Stimulated activated CD4-positive, alpha-beta T cell treated with anti-CD3 and anti-CD28 coated beads, Interleukin-4, amount 100 ng/mL, for 48 hours (primary cell): ENCODE data around the gene ADGRA3.
"Not testable (repeated sequence)": the region's sequence is repeated elsewhere in the genome, so short reads cannot be mapped to it uniquely, and the experiment has no call there.

ENCODE experiments used
- DNase-seq, 2 donors: peaks; one replicate each; pipeline ENCODE4 v3.0.0-alpha.2; 2020; ENCODE audit warnings: low read depth in 2 of 2

Gene ADGRA3

DNA sequence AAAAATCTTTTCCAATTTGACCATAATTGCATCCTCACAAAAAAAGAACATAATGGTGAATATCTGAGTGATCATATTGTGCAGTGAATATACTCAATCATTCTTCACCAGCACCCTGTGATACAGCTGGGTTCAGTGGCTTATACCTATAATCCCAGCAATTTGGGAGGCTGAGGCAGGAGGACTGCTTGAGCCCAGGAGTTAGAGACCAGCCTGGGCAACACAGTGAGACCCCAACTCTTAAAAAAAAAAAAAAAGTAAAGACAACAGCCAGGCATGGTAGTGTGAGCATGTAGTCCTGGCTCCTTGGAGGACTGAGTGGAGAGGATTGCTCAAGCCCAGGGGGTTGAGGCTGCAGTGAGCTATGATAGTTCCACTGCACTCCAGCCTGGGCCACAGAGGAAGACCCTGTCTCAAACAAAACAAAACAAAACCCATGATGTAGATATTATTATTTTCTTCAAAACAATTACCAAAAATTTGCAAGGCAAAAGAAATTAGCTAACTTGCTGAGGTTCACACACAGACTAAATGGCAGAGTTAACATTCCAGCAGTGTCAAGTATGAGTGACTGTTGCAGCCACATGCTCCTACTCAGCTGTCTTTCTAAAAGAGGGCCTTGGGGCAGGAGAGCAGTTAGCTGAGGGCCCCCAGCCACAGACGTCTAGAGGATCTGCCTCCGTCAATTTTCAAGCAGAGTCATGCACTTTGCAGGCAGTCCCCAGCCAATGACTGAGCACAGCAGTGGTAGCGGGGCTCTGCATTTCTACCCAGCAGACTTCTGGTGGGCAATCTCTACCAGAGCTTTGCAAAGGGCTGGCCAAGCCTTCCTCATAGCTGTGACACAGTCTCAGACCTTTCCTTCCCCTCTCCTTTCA is 33.4 kb downstream of the ADGRA3 start:
- DNase-seq = no peak

DNA sequence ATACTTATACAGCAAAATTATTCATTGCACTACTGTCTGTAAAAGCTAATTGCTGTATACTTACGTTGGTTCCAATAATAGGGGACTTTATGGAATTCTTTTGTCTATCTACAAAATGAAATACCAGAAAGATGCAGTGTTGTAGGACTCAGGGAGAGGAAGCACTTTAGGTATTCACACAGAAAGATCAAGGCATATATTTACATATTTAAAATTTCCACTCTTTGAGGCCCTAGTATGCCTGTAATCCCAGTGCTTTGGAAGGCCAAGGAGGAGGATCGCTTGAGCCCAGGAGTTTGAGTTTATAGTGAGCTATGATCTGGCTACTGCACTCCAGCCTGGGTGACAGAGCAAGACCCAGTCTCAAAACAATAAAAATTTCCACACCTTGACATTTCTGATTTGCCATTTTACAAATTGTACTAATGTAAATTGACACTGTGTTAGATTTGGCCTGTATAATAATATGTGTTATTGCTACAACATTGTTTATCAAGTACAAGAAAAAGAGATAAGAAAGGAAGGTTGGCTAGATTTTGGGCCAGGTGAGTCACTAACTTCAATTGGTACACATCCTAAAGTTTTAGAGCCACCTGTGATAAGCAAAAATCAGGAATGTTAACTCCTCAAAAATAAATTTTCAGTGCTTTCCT is 35.1 kb downstream of the ADGRA3 start:
- DNase-seq = no peak

DNA sequence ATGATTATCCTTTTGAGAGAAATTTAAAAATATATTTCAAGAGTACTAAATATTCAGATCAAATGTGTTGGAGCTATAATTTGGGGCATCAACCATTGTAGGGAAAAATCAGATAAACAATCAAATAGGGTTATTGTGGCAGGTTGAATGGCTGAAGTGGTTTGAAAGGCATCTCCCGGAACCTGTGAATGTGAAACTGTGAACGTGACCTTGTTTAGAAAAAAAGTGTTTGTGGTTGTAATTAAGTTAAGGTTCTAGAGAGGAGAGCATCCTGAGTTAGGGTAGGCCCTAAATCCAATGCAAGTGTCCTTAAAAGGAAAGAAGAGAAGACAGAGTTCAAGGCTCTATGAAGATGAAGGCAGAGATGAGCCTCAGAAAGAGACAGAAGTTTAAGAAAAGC is 37.4 kb downstream of the ADGRA3 start:
- DNase-seq = no peak

DNA sequence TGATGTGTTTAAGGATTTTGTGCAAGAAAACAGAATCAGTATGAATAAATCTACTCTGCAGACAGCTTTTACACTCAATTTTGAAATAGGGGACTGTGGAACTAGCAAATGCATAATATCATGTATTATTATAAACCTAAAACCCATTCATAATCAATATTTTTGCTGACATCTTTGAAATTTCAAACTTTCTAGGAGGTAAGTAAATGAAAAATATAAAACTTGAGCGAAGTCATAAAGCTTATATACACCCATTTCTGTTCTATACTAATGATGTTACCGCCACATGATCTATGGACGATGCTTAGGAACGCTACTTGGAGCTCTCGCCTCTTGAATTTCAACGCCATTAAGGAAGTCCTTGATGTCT is 38.1 kb downstream of the ADGRA3 start:
- DNase-seq = no peak

DNA sequence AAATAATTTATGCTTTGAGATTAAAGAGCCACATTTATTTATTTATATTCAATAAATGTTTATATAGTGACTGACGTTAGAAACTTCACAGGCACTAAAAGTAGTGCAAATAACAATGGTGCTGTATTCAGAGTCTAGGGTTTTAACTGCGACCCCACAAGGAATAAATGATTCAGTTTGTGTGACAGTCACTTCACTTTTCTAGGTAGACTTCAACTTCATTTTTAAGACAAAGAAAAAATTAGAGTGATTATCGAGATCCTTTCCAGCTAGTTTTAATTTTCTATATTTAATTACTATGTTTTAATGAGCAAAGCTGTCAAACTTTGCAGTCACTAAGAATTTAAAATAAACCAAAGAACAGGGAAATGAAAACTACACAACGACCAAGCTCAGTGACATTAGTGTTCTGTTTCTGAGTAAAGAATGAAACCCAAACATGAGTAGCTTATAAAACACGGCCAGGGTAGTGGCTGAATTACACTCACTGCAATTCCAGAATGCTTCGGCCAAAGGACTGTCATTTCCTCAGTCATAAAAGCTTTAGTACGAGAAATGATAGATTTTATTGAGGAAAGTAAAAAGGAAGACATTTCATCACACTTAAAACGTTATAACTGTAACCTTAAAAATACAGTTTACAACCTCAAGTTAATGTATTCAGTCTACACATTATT is 38.6 kb downstream of the ADGRA3 start:
- no peak for DNase-seq

DNA sequence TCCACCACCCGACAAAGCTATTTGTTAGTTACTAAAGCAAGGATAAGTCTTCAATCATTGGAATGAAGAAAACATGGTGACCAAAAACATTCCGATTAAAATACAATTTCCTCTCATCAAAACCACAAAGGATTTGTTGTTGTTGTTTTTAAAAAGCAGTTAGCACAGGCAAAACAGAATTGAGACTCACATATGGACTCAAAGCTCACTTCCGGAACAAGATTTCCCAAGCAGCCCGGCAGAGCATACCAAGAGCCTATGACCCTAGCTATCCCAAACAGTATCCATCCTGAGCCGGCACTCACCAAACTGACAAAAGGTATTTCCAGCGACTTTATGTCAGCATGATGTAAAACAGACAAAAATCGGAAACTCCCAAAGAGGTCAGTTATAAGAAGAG is 39.9 kb downstream of the ADGRA3 start:
- no peak for DNase-seq

DNA sequence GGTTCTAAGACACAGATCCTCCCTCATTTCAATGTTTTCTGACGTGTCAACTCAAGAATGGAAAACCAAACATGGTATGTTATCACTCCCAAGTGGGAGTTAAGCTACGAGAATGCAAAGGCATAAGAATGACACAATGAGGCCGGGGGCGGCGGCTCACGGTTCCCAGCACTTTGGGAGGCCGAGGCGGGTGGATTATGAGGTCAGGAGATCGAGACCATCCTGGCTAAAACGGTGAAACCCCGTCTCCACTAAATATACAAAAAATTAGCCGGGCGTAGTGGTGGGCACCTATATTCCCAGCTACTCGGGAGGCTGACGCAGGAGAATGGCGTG is 40.6 kb downstream of the ADGRA3 start:
- not testable (repeated sequence) for DNase-seq

DNA sequence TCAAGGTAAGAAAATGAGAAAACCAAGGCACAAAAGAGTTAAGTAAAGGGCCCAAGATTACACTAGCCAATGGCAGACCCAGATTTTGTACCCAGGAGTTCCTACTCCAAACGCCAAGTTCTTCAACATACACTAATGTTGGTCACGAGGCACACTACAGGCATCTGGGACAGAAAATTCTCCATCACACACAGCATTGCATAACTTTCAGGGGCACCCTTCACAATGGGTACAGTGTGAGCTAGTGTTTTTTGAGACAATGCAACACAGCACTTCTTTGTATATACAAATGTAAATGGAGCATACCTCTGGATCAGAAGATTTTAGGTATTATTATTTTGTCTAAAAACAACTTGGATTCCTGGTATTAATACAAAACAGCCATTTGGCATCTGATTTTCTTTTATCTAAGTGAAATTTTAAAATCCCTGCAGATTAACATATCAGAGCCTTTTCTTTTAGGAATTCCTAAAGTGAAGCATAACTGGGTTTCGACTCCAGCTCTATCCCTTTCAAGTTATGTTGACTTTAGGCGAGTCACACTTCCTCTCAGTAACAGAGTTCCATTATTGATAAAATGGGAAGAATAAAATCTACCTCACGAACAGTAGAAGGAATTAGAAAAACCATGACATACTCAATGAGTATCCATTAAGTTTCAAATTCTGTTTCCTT is 41.1 kb downstream of the ADGRA3 start:
- no peak for DNase-seq

DNA sequence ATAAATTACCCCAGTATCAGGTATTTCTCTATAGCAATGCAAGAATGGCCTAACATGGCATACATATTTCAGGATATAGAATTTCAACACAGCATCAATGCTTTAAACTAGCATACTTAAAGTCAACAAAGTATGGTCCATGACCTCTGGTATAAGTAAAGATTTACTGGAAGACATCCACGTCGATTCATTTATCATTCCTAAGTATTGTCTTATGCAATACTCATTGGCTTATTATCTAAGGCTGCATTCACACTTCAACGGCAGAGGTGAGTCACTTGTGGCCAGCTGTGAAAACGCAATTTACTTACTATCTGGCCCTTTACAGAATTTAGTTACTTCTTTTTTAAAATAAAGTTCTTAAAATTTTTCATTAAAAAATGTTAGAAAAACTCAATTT is 42.6 kb downstream of the ADGRA3 start:
- DNase-seq = no peak

DNA sequence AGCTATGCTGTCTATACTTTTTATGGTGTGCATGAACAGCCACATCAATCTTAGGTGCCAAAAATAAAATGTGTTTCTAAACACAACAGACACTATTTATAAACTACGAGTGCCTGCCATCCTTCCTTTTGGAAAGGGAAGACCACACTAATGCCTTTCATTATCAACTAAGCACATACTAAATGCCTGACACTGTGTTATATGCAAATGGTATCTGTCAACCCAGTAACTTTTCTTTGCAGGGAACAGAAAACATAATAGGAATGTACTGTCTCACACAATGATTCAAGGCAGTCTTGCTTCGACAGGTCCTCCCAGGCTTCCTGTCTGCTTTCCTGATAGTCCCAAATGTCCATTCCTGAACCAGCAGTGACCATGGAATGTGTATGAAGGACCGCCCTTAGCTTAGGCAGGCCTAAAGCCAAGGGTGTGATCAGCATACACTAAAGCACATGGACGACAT is 43.8 kb downstream of the ADGRA3 start:
- DNase-seq = no peak

DNA sequence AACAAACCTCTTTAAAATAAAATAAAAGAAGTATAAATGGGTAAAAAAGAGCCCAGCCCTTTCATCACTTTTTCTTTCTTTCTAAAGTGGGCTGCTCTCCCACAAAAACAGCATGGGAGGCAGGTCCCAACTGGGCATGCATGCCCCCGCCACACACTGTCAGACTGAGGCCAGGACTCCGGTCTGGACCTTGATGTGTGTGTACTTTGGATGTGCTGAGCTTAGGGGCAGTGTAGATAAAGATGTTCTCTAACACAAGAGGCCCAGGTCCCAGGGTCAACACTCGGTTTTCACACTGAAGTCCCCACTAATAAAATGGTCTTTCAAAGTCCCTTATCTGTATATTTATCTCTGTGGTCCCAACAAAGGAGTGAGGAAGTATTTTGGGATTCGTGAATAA is 44.4 kb downstream of the ADGRA3 start:
- DNase-seq = no peak

DNA sequence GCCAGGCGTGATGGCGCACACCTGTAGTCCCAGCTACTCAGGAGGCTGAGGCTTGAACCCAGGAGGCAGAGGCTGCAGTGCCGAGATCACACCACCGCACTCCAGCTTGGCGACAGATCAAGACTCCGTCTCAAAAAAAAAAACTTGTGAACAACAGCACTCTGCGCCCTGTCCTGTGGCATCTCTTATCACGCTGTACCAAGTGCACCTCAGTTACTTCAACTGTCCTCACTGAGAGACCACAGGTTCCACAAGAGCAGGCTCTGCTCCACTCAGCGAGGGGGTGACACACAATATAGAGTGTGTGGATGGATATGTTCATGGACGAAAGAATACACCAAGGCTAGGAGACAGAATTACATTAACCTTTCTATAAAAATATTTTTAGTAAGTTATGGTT is 49.3 kb downstream of the ADGRA3 start:
- no peak for DNase-seq

DNA sequence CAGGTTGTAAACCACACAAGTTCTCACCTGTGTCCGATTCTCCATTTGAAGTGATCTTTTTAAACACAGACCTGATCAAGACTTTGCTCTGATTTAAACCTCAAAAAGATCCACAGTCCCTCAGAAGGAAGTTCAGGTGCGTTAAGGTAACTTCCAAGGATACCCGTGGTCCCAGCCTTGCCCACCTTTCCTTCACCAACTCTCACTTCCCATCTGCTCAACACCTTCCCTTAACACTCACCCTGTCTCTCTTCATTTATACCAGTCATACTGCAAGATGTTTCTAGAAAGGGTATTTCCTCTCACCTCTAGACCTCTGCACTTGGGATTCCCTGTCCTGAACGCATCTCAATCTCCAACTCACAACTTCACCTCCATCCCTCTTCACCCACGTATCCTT is 49.9 kb downstream of the ADGRA3 start:
- no peak for DNase-seq

DNA sequence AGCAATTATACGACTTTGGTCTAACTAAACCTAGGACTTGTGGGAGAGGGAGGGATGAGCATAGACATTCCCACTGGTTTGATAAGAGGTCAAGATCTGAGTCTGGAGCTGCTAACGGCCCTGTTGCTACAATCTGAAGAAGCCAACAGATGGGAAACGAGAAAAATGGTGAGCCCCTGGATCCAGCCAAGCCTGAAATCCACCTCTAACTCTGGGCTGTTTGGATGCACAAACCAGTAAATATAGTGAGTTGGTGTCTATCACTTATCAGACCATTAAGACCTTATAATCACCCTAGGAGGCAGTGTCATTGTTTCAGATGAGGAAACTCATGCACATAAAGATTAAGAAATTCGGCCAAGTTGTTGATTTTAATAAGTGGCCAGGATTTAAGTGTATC is 50.5 kb downstream of the ADGRA3 start:
- DNase-seq = no peak

DNA sequence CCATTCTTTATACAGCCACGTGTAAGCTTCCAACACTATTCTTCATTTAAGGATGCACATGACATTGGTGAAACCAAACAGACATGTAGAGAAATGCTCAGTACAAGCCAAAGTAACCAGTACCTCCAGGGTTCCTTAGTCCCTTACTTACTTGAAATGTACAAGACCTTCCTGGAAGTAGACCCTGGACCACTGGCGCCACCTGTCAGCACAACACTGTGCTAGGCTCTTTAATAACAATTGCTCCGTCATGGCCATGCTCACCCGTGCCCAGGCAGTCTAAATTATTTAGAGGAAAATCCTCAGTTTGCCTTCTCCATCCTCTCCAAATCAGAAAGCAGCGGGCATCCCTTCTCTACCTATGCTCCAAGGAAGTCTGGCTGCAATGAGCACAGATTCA is 52.7 kb downstream of the ADGRA3 start:
- DNase-seq = no peak

DNA sequence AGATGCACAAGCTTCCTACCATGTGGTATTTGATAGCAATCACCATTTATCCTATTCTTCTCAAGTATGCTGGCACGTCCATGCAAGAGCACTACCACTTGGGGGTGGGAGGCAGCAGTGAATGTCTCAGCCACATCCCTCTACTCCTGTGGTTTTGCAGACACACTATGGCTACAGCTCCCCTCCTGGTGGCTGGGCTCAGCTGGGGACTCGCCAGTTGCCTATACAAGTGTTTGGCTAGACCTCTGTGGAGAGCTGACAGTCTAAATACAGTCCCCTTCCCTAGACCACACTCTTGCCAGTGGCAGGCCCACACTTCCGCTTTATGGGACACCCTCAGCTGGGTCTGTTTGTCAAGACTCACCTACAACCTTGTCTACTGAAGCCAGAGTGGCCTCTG is 53.2 kb downstream of the ADGRA3 start:
- no peak for DNase-seq

DNA sequence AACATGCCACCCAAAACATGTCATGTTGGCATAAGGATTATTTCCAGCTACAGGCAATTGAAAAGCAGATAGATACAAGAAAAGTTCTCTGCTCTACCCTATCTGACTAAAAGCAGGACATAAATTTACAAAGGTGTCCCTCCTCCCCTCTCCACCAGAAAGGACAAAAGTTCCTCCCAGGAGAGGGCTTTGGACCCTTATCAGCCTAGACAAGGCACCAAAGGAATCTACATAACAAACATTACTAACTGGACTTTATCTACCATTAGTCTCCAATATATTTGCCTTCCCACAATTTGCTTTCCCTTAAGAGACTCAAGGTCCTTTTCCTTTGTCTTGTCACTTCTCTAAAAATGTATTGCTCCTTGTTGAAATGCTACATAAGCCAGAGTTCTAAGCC is 55.6 kb downstream of the ADGRA3 start:
- DNase-seq = no peak

DNA sequence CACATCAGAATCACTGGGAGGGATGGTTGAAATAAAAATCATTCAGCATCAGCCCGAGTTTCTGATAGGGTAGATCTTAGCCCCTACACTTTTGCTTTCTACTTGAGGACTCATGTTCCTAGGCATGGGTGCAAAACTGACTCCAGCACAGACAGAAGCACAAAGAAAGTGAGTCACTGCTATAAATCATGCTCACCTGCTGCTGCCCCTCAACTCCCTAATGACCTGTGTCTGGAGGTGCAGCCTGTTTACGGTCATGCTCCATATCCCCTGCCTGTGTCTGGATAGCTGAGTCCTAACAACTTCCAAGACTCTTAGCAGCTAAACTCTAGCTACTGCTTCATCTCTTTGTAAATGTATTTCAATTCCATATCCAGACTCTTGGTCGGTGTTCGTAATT is 57.8 kb downstream of the ADGRA3 start:
- no peak for DNase-seq

DNA sequence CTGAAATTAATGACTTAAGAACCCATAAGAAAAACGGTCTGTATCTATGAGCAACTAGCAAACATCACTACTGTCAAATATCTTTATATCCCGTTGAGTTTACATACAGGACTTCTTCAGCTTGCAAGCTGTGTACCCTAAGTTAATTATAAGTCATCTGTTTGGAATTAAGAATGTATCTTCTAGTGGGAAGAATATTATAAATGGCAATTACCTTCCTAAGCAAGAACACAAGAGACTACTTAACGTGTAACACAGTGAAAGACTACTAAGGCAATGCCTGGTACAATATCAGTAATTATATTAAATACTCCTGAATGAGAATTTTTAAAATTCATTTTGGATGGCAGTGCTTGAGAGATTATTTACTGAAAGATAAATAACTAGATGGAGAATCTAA is 58.5 kb downstream of the ADGRA3 start:
- DNase-seq = no peak

DNA sequence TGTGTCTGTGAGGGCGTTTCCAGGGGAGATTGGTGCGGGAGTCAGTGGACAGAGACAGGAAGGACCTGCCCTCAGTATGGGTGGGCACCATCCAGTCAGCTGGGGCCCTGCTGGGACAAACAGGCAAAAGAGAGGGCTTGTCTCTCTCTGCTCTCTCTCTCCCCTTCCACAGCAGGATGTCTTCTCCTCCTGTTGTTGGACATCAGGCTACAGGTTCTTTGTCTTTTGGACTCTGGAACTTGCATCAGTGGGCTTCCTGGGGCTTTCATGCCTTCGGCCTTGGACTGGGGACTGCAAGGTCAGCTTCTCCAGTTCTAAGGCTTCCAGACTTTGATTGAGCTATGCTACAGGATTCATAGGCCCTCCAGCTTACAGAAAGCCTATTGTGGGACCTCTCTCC is 59.6 kb downstream of the ADGRA3 start:
- DNase-seq = no peak

DNA sequence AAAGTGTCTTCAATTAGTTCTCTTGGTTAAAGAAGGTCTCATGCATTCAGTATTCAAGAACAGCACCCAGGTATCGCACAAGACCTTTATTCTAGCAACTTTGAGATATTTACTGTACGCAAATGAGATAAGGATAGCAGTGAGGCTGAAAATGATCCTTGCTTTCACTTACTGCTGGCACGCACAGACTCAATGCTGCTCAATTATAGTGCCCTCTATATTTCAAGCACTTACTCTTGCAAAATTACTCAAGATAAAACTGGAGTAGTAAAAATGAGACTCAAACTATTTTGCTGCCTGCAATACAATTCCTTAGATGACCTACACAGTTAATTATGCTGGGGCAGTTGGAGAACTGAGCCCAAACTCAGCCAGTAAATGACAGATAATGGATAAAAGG is 60.9 kb downstream of the ADGRA3 start:
- no peak for DNase-seq

DNA sequence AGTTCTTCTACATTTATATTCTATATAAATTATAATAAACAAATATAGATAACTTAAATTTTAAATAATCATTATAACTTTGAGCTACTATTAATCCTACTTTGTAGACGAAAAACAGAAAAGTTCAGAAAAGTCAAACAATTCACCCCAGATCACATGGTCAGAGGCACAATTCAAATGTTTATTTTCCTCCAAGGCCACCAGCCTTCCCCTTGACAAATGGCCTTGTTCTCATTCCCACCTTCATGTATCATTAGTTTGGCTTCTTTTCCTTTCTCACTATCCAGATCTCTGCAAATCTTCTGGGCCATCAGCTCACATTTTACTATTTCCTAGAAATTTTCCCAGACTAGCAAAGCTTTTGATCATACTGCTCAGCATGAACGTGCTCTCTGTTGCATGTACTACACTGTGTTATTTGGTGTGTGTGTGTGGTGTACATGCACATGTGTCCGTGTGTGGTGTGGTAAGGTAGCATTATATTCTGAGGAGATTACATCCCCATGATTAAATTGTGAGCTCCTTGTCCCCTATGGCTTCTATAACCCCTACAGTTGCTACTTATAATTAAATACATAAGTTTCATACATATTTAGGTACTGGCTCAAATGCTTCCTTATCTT is 61.5 kb downstream of the ADGRA3 start:
- no peak for DNase-seq
